HG03460 (cell line): Measurements from ENCODE around the gene CXCL11.
"Not testable (repeated sequence)": the region's sequence is repeated elsewhere in the genome, so short reads cannot be mapped to it uniquely, and the experiment has no call there.

ENCODE experiments used
- ATAC-seq: cut with Tn5 transposase; IDR thresholded peaks from one replicate; pipeline ENCODE4 v1.9.1; 2021; ENCODE audit not compliant: unreplicated experiment

Gene CXCL11

DNA sequence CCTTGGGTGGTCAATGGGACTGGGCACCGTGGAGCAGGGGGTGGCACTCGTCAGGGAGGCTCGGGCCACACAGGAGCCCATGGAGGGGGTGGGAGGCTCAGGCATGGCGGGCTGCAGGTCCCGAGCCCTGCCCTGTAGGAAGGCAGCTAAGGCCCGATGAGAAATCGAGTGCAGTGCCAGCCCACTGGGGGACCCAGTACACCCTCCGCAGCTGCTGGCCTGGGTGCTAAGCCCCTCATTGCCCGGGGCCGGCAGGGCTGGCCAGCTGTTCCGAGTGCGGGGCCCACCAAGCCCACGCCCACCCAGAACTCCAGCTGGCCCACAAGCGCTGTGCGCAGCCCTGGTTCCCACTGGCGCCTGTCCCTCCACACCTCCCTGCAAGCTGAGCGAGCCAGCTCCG, 7.4 kb upstream of the CXCL11 start:
- not testable (repeated sequence) for ATAC-seq

DNA sequence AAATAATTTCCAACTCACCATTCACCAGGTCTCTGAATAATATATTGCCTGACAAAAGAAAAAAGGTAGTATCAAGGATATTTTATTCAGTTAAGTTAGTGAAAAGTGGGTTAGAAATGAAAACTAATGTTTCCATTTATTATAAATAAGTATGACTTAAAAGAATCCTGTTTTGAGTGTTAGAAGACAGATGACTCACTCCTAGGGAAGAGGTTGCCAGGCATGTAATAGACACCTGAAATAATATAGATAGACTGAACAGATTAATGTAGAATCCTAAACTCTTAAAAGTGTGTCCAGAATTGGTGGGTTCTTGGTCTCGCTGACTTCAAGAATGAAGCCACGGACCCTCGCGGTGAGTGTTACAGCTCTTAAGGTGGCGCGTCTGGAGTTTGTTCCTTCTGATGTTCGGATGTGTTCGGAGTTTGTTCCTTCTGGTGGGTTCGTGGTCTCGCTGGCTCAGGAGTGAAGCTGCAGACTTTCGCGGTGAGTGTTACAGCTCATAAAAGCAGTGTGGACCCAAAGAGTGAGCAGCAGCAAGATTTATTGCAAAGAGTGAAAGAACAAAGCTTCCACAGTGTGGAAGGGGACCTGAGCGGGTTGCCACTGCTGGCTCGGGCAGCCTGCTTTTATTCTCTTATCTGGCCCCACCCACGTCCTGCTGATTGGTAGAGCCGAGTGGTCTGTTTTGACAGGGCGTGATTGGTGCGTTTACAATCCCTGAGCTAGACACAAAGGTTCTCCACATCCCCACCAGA, 6.5 kb upstream of the CXCL11 start:
- not testable (repeated sequence) for ATAC-seq

DNA sequence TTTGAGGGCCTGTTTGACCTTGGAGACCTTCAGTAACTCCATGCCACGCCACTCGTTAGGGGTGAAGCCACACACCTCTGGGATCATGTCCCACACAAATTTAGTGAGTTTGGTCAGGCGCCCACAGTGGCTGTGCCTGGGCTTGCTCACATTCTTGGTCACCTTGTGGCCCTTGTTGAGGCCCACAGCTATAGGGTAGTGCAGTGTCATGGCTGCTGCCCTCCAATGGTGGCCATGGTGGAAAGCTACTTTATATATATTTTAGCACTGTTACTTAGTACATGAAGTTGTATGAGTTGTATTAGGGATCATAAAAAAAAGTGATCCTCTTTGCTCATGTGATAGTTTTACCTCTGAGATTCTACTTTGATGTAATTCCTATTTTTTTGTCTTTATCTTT, 985 bp upstream of the CXCL11 start:
- no peak for ATAC-seq

DNA sequence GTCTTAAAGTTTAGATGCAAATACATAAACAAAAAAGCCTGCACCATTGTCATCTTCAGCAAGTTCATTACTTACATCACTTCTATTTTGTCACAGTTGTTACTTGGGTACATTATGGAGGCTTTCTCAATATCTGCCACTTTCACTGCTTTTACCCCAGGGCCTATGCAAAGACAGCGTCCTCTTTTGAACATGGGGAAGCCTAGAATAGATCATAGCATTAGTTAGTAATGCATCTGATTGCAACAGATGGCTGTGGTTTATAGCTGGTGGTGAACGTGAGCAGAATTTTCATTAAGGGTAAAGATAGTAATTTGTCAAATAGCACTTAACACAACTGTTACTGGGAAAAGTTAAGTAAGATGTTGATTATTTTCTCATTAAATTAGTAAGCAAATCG, 729 bp downstream of the CXCL11 start:
- ATAC-seq, result no peak

DNA sequence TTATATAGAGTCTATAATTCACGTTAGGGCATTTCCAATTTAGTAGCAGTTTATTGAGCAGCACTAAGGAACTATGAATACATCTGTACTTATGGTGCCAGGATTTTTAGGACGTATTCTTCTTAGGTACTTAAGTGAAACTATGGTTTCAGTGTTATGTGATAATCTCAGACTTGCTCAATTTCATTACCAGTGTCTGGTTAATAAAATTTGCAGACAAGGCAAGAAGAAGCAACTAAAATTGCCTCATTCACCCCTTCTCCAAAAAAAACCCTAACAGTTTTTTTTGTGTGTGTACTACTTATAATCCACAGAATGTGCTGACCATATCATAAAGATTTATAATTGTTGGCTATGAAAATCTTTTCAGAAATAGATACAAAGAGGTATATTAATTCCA, 6.6 kb downstream of the CXCL11 start:
- ATAC-seq, result no peak

DNA sequence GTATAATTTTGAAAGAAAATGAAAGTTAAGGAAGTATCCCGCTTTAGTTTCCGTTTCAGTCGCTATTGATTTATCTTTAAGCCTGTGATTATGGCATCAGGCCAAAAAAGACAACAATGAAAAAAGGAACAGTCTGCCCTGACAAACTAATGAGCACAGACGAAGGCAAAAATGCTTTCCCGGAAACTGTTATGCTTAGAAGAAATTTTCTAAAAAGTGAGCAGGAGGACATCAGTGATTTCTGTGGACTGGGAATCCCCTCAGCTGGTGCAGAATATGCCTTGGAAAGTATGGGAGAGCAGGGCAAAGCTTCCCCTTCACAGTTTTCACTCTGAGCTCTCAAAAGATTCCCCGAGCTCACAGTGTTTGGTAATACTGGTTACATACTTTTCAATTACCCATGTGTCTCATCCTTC, 7.5 kb downstream of the CXCL11 start:
- no peak for ATAC-seq

DNA sequence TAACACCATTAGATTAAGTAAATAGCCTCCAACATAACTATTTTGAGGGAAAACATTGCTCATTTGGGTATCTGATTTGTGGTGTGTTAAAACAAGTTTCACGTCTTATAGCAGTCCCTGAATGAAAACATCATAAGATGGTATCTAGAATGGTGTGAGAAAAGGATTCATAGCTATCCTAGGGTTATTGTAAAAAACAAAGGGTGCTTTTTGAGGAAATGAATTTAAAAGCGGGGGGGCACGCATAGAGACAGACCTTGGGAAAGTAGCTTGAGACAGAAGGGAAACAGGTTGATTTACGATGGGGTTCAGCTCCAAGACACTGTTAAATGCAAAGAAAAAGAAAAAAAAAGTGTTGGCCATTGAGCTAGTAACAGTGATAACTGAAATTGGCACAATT, 11.8 kb downstream of the CXCL11 start:
- no peak for ATAC-seq

DNA sequence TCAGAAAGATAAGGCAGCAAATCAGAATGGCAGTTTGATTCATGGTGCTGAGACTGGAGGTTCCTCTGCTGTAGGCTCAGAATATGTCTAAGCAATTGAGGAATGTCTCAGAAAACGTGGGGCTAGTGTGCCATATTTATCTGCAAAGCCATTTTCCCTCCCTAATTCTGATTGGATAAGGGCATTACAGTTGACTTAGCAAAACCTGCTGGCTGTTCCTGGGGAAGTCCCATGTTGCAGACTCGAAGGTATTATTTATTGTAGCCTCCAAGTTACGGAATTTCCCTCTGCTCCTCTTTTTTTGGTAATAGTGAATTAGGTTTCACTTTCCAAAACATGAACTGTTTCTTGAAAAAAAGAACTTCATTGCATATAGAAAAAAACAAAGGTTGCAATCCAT, 12.5 kb downstream of the CXCL11 start, which contains the start of gene CXCL10:
Gene CXCL10, minus strand, starts transcription at position 109 of the 400 bp plus-strand sequence. Its CDS starts 66 bp downstream, at position 43.
- ATAC-seq, result no peak

DNA sequence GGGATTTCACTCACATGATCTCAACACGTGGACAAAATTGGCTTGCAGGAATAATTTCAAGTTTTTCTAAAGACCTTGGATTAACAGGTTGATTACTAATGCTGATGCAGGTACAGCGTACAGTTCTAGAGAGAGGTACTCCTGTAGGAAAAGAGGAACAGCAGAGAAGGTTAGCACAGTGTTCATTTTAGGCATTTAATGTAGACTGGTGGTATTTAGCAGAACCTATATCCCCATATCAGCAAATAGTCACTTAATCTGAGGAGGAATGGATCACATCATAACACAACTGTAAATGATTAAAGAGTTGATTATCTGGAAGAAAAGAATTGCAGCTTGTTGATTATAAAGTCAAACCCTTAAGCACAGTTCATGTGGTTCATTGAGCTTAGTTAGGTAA, 13.2 kb downstream of the CXCL11 start:
- no peak for ATAC-seq

DNA sequence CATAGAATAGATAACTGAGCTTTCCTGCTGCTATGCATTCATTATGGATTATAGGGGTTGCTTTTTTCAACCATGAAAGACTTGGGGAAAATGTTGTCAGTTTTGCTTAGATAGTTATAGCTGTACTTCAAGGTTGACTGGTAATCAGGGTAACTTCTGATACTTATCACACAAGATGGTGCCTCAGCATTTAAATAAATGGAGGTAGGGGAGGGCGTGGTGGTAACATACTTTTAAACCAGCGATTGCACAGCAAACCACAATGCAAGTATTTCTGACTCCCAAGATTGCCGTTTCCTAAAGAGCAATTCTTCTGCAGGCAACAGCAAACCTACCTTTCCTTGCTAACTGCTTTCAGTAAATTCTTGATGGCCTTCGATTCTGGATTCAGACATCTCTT, 13.8 kb downstream of the CXCL11 start:
- no peak for ATAC-seq

DNA sequence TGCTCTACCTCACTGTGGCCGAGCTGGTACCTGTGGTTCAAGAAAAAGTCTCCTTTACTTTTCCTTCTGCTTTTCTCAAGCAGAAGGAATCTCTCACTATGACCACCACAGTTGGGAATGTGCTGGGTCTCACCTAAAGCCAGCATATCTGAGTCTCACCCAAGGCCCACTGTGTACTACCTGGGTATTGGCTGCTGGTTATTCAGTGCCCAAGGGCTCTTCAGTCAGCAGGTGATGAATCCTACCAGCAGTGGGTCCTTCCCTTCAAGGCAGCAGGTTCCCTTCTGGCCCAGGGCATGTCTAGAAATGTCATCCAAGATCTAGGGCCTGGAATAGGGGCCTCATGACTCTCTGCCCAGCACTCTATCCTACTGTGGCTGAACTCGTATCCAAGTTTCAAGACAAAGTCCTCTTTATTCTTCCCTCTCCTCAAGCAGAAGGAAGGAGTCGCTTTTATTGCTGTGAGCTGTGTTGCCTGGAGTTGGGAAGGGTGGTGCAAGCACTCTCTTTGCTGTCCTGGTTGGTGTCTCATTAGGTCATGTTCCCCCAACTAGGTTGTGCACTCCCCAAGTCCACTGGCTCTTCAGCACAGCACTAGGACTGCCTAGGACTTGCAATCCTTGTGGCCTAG, 18.7 kb downstream of the CXCL11 start:
- ATAC-seq, result no peak

DNA sequence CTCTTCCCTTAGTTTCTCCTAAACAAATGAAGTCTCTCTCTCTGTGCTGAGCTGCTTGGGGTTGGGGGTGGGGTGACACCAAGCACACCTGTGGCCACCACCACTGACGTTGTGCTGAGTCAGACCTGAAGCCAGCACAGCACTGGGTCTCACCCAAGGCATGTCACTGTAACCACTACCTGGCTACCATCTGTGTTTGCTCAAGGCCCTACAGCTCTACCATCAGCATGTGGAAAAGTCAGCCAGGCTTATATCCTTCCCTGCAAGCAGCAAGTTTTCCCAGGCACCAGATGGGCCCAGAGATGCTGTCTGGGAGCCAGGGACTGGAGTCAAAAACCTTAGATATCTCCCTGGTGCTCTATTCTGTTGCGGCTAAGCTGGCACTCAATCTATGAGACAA, 19.5 kb downstream of the CXCL11 start:
- peak; percentile 49 for ATAC-seq

DNA sequence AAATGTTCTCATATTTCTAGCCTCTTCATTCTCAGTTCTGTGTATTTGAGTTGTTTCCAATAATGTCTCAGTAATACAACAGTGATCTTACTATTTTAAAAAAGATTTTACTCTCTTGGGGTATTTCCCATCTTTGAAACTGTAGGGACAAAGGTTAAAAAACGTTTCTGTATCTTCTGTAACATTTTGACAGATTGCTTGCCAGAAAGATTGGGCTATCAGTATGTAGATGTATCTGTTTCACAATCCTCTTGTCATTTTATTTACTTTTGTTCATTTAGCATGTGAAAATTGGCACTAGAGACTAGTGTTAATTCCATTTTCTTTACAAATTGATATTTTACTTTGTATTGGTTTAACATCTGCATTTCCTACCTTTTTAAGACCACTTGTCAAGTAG, 22.3 kb downstream of the CXCL11 start:
- ATAC-seq, result no peak

DNA sequence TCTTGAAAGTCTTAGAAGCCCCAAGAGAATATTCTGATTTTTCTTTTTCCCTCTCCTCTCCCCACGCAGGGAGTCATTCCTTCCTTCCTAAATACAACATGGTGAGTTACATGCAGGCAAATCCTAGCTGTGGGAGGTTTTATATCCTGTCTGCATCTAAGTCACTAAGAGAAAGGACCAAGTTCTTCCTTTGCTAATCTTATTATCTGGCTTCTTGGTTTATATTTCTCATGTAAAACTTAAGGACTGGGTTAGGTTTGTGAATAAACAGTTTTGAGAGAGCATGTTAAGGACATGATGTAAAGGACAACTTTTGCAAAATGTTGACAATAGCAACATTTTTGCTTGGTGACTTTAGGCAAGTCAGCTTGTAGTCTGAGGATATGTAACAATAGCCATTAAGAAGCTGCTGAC, 23.5 kb downstream of the CXCL11 start:
- no peak for ATAC-seq

DNA sequence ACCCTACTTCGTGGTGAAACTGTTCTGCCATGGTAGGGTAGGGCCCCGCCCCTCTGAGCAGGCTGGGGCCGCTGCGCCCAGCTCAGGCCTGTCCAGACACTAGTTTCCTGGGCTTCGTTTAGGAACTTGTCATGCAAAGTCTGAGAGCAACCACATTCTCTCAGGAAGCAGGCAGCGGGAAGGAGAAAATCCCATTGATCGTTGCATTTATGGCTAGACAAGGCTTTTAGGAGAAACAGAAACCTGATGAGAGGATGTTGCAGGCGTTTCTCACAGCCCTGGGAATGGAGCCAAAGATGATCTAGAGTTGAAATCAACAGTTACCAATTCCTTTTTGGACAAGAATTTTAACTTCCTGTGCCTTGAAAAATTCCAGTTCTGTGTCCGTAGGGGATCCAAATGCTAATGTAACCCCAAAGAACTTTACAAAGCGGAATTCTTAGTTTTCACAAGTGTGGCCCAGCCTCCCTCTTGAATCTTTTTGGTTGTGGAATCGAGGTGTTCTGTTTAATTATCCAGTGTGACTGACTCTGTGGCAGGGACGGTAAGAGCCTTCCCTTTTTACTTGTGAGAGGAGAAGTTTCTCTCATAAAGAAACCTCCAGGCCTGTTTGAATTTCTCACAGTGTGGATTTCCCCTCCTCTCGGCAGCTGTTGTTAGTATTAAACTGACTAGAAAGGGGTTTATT, 24.0 kb downstream of the CXCL11 start:
- peak; percentile 84 for ATAC-seq

DNA sequence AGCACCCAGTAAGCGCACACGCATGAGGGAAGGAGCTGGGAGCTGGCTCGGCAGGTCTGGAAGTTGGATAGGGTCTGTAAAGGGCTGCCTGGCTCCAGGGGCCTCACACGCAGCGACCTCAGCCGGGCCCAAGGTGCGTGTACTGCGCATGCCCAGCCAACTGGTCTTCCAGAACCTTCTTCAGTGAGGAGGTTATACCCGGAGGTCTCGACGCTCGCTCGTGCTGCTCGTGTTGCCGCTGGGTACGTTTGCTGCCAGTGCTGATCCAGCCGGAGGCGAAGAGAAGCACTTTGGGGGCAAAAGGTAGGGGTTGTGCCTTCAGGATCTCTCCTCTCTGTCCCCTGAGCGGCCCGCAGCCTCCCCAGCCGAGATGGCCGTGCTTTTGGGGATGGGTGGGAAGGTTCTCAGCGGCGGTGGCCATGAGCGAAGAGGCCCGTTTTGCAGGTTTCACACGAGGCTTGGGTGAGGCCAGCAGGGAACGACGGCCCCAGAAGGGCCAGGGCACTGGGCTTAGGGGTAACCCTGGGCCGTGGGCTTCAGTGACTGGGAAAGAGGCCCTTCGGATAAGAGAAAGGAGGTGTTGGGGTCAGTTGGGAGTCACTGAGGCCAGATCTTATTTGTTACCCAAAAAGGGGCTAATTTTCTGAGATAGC, 24.7 kb downstream of the CXCL11 start:
- ATAC-seq, result no peak

DNA sequence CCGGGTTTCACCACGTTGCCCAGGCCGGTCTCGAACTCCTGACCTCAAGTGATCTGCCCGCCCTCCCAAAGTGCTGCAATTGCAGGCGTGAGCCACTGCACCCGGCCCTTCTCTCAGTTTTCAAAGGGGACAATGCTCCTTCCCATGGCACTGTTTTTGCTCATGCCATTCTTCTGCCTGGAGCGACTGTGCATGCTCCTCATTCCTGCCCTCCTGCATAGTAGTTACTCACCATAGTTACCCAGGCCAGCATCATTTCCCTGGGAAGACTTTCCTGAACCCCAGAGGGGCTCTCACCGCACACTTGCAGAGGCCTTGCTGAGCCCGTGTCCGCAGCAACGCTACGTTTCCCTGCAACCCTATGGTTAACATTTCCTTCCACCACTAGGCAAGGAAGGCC, 25.3 kb downstream of the CXCL11 start:
- no peak for ATAC-seq

DNA sequence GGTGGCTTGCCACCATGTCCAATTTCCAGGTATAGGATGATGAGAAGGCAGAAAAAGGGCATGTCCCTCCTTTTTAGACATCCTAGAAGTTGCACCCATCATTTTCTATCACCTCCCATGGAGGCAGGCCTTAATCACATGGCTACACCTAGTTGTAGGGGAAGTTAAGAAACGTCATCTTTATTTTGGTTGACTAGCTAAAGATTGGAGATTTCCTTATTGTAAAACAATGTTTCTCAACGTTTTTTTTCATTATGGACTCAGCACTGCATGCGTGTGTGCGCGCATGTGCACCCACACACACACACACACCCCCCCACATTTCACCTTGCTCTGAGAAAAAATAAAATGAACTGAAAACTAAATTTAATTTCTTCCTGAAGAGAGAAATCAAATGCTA, 26.6 kb downstream of the CXCL11 start:
- no peak for ATAC-seq

DNA sequence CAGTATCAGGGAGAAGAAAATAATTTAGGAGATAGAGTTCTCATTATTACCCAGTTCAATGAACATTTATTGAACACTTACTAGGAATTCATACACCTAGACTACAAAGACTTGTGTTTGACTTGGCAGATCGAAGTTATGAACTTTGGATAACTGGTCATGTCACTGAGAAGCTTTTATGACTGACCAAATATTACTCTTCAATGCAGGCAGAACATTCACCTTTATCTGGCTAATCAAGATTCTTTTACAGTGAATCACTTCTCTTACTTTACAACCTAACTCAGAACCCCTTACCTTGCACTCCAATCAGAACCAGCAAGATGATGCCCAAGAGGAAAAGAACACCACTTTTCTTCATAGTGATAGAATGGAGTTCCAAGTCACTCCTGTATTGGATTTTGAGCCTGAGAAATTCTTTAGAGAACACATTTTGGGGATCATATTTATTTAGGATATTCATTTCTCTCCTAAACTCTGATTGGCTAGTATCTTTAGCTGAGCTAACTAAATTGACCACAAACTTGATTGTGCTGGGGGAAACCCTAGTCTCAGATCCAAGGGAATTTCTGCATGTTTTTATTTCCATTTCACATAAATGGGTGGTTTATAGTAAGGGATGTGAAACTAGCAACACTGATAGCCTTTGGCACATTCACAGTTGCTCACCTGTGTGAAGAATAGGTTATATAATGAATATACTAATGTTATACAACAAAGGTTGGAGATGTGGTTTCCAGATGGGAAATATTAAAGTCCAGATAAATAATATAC, 28.6 kb downstream of the CXCL11 start, which contains the start of gene CXCL9:
Gene CXCL9, minus strand, starts transcription at position 421 of the 774 bp plus-strand sequence. Its CDS starts 60 bp downstream, at position 361.
- no peak for ATAC-seq

DNA sequence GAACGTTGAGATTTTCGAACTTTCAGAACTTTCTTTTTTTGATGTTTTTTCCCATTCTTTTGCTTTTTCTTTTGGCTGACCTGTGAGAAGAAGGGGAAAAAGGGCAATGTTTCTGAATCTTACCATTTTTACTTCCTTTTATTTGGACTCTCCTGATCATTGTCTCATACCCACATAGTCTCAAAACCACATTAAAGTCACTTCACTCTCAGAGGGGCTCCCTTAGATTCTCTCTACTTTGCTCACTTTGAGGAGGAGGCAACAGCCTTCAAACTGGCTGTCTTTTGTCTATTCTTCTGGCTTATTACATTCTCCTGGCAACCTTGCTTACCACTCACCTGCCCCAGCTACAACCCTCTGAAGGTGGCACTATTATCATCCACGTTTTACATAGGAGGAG, 32.2 kb downstream of the CXCL11 start:
- no peak for ATAC-seq

DNA sequence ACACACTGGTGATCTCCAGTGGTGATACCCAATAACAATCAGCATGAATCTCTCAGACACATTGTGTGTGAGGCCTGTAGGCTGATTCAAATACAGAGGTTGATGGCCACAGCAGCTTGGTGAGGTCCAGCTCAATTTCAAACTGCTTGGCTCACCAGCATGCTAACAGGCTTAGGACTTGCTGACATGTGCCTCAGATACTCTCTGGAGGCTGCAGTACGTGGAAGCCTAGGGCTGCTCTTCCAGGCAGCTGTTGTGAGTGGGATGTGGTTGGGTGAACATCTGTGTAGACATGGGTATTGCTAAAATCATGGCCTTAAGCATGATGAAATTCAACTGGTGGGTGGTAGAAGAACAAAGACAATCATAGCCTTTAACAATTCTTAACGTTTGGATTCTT, 32.8 kb downstream of the CXCL11 start:
- no peak for ATAC-seq
